ENCODE measurements around the gene RAET1G. TPM values are rescaled to one million over a fixed set of nuclear protein-coding genes. Genes with fewer than 3 reads are reported as not detected.
"Not testable (repeated sequence)": the region's sequence is repeated elsewhere in the genome, so short reads cannot be mapped to it uniquely, and the experiment has no call there.

Gene RAET1G
- total RNA-seq, 1 experiment from 2014 or later: 9.9 TPM

- H3K4me1 Mint-ChIP-seq (ENCODE audit: insufficient read depth, unreplicated experiment): peaks cover 63% of the 10 kb centered on the region
- no TSS peak for BruUV-seq (replicated peaks)
- peak; percentile 97 for DNase-seq (ENCODE audit: unreplicated experiment)
- ChIA-PET CTCF (interaction anchor here (0.6 to 1.3 kb wide), 7 partner anchors 10 to 180 kb away, joined by 3 to 5 read pairs (median 4); partner anchors contain the start of gene LATS1), POLR2A (interaction anchor here (0.6 to 3.5 kb wide), 16 partner anchors 10 to 402 kb away, joined by 3 to 37 read pairs (median 5); partner anchors contain the start of genes LATS1 and PCMT1)
- TF ChIP-seq CTCF (IDR thresholded peaks at IDR 0.05; ENCODE audit: unreplicated experiment): no peak
- H3K27me3 Mint-ChIP-seq (ENCODE audit: insufficient read depth, unreplicated experiment): no peaks in the 10 kb centered on the region
- intact Hi-C loops (cut with micrococcal nuclease): loop anchor here (1.0 to 2.0 kb wide), 2 partner anchors 9 to 32 kb away; partner anchors contain the start of gene LRP11
- peak overlapping the region; percentile 85 for H3K27ac Mint-ChIP-seq (ENCODE audit: low read depth, unreplicated experiment)
- peak overlapping the region; percentile 41 for H3K4me3 Mint-ChIP-seq (ENCODE audit: unreplicated experiment)
- no peaks in the 10 kb centered on the region for H3K9me3 Mint-ChIP-seq (ENCODE audit: unreplicated experiment)
- H3K36me3 Mint-ChIP-seq (ENCODE audit: insufficient read depth, unreplicated experiment): no peaks in the 10 kb centered on the region
These were observed 25.8 kb downstream of the RAET1G start for GRCh38 chr6:149897015-149897697.

- no peak for TF ChIP-seq CTCF (IDR thresholded peaks at IDR 0.05; ENCODE audit: unreplicated experiment)
- no peaks in the 10 kb centered on the region for H3K36me3 Mint-ChIP-seq (ENCODE audit: insufficient read depth, unreplicated experiment)
- H3K4me1 Mint-ChIP-seq (ENCODE audit: insufficient read depth, unreplicated experiment): peaks cover 64% of the 10 kb centered on the region
- peak overlapping the region; percentile 85 for H3K27ac Mint-ChIP-seq (ENCODE audit: low read depth, unreplicated experiment)
- no TSS peak for BruUV-seq (replicated peaks)
- H3K27me3 Mint-ChIP-seq (ENCODE audit: insufficient read depth, unreplicated experiment): no peaks in the 10 kb centered on the region
- ChIA-PET POLR2A (interaction anchor here (0.9 to 3.5 kb wide), 12 partner anchors 9 to 178 kb away, joined by 3 to 37 read pairs (median 6); partner anchors contain the start of genes LATS1 and PCMT1), CTCF (interaction anchor here (0.7 to 1.4 kb wide), 5 partner anchors 9 to 179 kb away, joined by 3 to 4 read pairs (median 4); partner anchors contain the start of gene LATS1)
- H3K9me3 Mint-ChIP-seq (ENCODE audit: unreplicated experiment): no peaks in the 10 kb centered on the region
- DNase-seq (ENCODE audit: unreplicated experiment): peak; percentile 43
- peak overlapping the region; percentile 41 for H3K4me3 Mint-ChIP-seq (ENCODE audit: unreplicated experiment)
- intact Hi-C loops (cut with micrococcal nuclease): loop anchor here (2.0 kb wide), 1 partner anchor 32 kb away; the partner anchor contains the start of gene LRP11
These were observed 26.4 kb downstream of the RAET1G start for GRCh38 chr6:149896491-149896890.

DNA sequence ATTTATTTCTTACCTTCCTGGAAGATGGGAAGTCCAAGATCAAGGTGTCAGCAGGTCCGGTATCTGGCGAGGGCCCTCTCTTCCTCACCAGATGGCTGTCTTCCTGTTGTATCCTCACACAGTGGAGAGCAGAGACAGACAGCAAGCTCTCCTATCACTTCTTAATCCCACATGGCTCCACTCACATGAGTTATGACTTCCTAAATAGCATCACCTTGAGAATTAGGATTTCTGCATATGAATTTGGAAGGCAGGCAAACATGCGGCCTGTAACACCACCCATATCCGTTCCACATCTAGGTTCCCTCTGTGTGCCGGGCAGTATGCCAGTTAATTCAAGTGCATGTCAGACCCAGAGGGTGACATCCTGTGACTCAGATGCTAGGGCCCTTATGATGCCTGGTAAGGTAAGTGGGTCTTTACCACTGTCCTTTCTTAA lies 27.1 kb downstream of the RAET1G start:
- H3K9me3 Mint-ChIP-seq (ENCODE audit: unreplicated experiment): no peaks in the 10 kb centered on the region
- H3K27me3 Mint-ChIP-seq (ENCODE audit: insufficient read depth, unreplicated experiment): no peaks in the 10 kb centered on the region
- H3K36me3 Mint-ChIP-seq (ENCODE audit: insufficient read depth, unreplicated experiment): no peaks in the 10 kb centered on the region
- peaks cover 69% of the 10 kb centered on the region for H3K4me1 Mint-ChIP-seq (ENCODE audit: insufficient read depth, unreplicated experiment)
- TF ChIP-seq CTCF (IDR thresholded peaks at IDR 0.05; ENCODE audit: unreplicated experiment): no peak
- no TSS peak for BruUV-seq (replicated peaks)
- ChIA-PET POLR2A (interaction anchor here (0.6 to 3.5 kb wide), 14 partner anchors 8 to 842 kb away, joined by 3 to 37 read pairs (median 6); partner anchors contain the start of genes LATS1, LRP11 and PCMT1), CTCF (interaction anchor here (0.8 to 2.2 kb wide), 7 partner anchors 10 to 179 kb away, joined by 3 to 14 read pairs (median 4); partner anchors contain the start of genes LATS1 and LRP11)
- H3K27ac Mint-ChIP-seq (ENCODE audit: low read depth, unreplicated experiment): peak overlapping the region; percentile 85
- H3K4me3 Mint-ChIP-seq (ENCODE audit: unreplicated experiment): peak overlapping the region; percentile 41
- intact Hi-C loops (cut with micrococcal nuclease): loop anchor here (2.0 kb wide), 1 partner anchor 31 kb away; the partner anchor contains the start of gene LRP11
- peak; percentile 92 for DNase-seq (ENCODE audit: unreplicated experiment)

DNA sequence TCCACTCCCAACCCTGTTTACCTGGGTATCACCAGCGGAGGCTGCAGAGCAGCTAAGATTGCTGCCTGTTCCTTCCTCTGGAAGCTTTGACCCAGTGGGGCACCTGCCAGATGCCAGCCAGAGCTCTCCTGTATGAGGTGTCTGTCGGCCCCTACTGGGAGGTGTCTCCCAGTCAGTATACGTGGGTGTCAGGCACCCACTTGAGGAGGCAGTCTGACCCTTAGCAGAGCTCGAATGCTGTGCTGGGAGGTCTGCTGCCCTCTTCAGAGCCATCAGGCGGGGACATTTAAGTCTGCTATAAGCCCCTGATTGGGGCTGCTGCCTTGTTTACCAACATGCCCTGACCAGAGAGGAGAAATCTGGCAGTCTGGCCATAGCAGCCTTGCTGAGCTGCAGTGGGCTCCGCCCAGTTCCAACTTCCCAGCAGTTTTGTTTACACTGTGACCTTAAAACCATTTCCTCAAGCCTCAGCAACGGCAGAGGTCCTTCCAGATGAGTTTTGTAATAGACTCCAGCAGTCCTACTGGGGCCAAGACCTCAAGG lies 27.8 kb downstream of the RAET1G start:
- Mint-ChIP-seq H3K27ac (ENCODE audit: low read depth, unreplicated experiment) (peak overlapping the region; percentile 85), H3K27me3 (ENCODE audit: insufficient read depth, unreplicated experiment) (no peaks in the 10 kb centered on the region), H3K4me3 (ENCODE audit: unreplicated experiment) (peak overlapping the region; percentile 41), H3K4me1 (ENCODE audit: insufficient read depth, unreplicated experiment) (peaks cover 68% of the 10 kb centered on the region), H3K36me3 (ENCODE audit: insufficient read depth, unreplicated experiment) (no peaks in the 10 kb centered on the region), H3K9me3 (ENCODE audit: unreplicated experiment) (no peaks in the 10 kb centered on the region)
- BruUV-seq (replicated peaks): no TSS peak
- ChIA-PET POLR2A (interaction anchor here (0.6 to 3.5 kb wide), 14 partner anchors 8 to 841 kb away, joined by 3 to 37 read pairs (median 4); partner anchors contain the start of genes LRP11 and PCMT1), CTCF (interaction anchor here (0.6 to 2.2 kb wide), 11 partner anchors 9 to 1157 kb away, joined by 3 to 14 read pairs (median 4); partner anchors contain the start of gene LRP11)
- DNase-seq (ENCODE audit: unreplicated experiment): peak; percentile 84
- intact Hi-C loops (cut with micrococcal nuclease): no loop called here
- no peak for TF ChIP-seq CTCF (IDR thresholded peaks at IDR 0.05; ENCODE audit: unreplicated experiment)

DNA sequence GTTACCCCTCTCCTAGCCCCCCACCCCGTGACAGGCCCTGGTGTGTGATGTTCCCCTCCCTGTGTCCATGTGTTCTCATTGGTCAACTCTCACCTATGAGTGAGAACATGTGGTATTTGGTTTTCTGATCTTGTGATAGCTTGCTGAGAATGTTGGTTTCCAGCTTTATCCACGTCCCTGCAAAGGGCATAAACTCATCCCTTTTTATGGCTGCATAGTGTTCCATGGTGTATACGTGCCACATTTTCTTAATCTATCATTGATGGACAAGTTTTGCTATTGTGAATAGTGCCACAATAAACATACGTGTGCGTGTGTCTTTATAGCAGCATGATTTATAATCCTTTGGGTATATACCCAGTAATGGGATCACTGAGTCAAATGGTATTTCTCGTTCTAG lies 31.1 kb downstream of the RAET1G start:
- H3K27me3 Mint-ChIP-seq (ENCODE audit: insufficient read depth, unreplicated experiment); BruUV-seq (replicated peaks); DNase-seq (ENCODE audit: unreplicated experiment); H3K9me3 Mint-ChIP-seq (ENCODE audit: unreplicated experiment); H3K4me3 Mint-ChIP-seq (ENCODE audit: unreplicated experiment); H3K36me3 Mint-ChIP-seq (ENCODE audit: insufficient read depth, unreplicated experiment): not testable (repeated sequence)
- POLR2A ChIA-PET: interaction anchor here (0.7 to 11.7 kb wide), 4 partner anchors 8 to 45 kb away, joined by 3 to 104 read pairs (median 12); no protein-coding TSS in a partner anchor
- CTCF ChIA-PET: interaction anchor here (0.6 to 1.4 kb wide), 2 partner anchors 10 to 1176 kb away, joined by 3 to 4 read pairs; no protein-coding TSS in a partner anchor
- peak overlapping the region; percentile 69 for H3K27ac Mint-ChIP-seq (ENCODE audit: low read depth, unreplicated experiment)
- H3K4me1 Mint-ChIP-seq (ENCODE audit: insufficient read depth, unreplicated experiment): peaks cover 69% of the 10 kb centered on the region
- intact Hi-C loops (cut with micrococcal nuclease): loop anchor here (2.0 kb wide), 2 partner anchors 29 to 51 kb away; no protein-coding TSS in a partner anchor
